Measurements from ENCODE around the gene MVK. TPM values are rescaled to one million over a fixed set of nuclear protein-coding genes. Genes with fewer than 3 reads are reported as not detected.

MVK gene
- total RNA-seq, 1 donor from 2014 or later, result 12.4 TPM

DNA sequence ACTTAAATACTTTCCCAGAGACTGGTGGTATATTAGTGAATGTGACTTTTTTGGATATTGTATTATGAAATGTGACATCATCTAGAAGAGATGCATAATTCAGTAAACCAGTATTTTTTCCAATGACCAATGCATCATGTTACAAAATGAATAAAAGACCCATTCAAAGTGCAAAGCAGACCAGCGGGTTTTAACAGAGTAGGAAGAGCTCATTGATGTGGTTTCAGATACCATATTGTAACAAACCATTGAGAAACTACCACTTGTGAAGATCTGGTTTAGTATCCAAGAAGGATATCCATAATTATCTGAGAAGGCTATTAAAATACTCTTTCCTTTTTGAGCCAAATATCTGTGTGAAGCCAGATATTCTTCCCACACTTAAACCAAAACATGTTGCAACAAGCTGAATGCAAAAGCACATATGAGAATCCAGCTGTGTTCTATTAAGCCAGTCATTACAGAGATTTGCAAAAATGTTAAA is 47.7 kb downstream of the MVK start:
- H3K36me3 Mint-ChIP-seq (ENCODE audit: low read depth, unreplicated experiment), result no peaks in the 10 kb centered on the region
- H3K27me3 Mint-ChIP-seq (ENCODE audit: low read depth, unreplicated experiment), result peaks cover 23% of the 10 kb centered on the region
- Histone ChIP-seq H3K4me1 (ENCODE audit: insufficient read depth, low read length) (no peaks in the 10 kb centered on the region), H4K20me1 (ENCODE audit: insufficient read depth, low read length) (no peaks in the 10 kb centered on the region), H3K27ac (ENCODE audit: low read depth, low read length) (no peak overlapping the region), H3K36me3 (ENCODE audit: insufficient read depth, low read length) (no peaks in the 10 kb centered on the region), H2AFZ (ENCODE audit: low read depth, low read length) (no peak overlapping the region), H3K9ac (ENCODE audit: low read length) (no peak overlapping the region), H3K9me3 (ENCODE audit: insufficient read depth, low read depth, low read length) (no peaks in the 10 kb centered on the region), H3K4me2 (ENCODE audit: low read length) (no peak overlapping the region), H3K79me2 (ENCODE audit: insufficient read depth, low read length) (no peaks in the 10 kb centered on the region), H3K4me3 (ENCODE audit: insufficient read depth, low read depth, low read length) (no peak overlapping the region), H3K27me3 (ENCODE audit: insufficient read depth, low read length) (peaks cover 42% of the 10 kb centered on the region)
- TF ChIP-seq EZH2 (IDR thresholded peaks at IDR 0.05; ENCODE audit: insufficient read depth, low read length), result no peak
- TF ChIP-seq, protein P1, sequence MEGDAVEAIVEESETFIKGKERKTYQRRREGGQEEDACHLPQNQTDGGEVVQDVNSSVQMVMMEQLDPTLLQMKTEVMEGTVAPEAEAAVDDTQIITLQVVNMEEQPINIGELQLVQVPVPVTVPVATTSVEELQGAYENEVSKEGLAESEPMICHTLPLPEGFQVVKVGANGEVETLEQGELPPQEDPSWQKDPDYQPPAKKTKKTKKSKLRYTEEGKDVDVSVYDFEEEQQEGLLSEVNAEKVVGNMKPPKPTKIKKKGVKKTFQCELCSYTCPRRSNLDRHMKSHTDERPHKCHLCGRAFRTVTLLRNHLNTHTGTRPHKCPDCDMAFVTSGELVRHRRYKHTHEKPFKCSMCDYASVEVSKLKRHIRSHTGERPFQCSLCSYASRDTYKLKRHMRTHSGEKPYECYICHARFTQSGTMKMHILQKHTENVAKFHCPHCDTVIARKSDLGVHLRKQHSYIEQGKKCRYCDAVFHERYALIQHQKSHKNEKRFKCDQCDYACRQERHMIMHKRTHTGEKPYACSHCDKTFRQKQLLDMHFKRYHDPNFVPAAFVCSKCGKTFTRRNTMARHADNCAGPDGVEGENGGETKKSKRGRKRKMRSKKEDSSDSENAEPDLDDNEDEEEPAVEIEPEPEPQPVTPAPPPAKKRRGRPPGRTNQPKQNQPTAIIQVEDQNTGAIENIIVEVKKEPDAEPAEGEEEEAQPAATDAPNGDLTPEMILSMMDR (IDR thresholded peaks at IDR 0.05; ENCODE audit: insufficient read depth, low read depth, low read length), result no peak
- H3K27ac Mint-ChIP-seq (ENCODE audit: unreplicated experiment), result no peak overlapping the region
- H3K4me1 Mint-ChIP-seq (ENCODE audit: low read depth, unreplicated experiment), result peaks cover 1% of the 10 kb centered on the region
- H3K9me3 Mint-ChIP-seq (ENCODE audit: unreplicated experiment), result no peaks in the 10 kb centered on the region
- H3K4me3 Mint-ChIP-seq (ENCODE audit: unreplicated experiment), result no peak overlapping the region
- no peak for FAIRE-seq
- no peak for DNase-seq (ENCODE audit: low read depth)

DNA sequence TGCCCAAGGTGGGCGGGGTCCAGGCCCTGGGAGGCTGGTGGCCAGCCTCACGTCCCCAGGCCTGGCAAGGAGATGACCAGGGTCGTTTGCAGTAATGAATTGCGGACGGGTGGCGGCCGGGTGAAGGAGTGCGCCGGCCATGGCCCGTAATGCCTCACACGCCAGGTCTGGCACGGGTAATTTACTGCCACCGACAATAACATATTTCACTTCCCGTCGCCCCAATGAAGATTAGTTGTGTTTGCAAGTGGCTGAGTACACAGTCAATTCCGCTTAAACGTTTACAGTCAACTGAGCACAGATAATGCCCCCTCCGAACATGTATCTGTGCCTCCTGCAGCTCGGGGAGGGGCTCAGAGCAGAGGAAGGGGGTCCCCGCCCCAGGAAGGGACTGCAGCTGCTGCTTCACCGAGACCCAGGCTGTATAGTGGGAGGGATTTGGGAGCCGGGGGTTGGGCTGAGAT is 48.3 kb downstream of the MVK start:
- Histone ChIP-seq H3K27me3 (ENCODE audit: insufficient read depth, low read length) (peaks cover 35% of the 10 kb centered on the region), H3K4me2 (ENCODE audit: low read length) (no peak overlapping the region), H3K4me1 (ENCODE audit: insufficient read depth, low read length) (no peaks in the 10 kb centered on the region), H4K20me1 (ENCODE audit: insufficient read depth, low read length) (no peaks in the 10 kb centered on the region), H3K27ac (ENCODE audit: low read depth, low read length) (no peak overlapping the region), H3K4me3 (ENCODE audit: insufficient read depth, low read depth, low read length) (no peak overlapping the region), H2AFZ (ENCODE audit: low read depth, low read length) (no peak overlapping the region), H3K9ac (ENCODE audit: low read length) (no peak overlapping the region), H3K36me3 (ENCODE audit: insufficient read depth, low read length) (no peaks in the 10 kb centered on the region), H3K9me3 (ENCODE audit: insufficient read depth, low read depth, low read length) (no peaks in the 10 kb centered on the region), H3K79me2 (ENCODE audit: insufficient read depth, low read length) (no peaks in the 10 kb centered on the region)
- Mint-ChIP-seq H3K4me3 (ENCODE audit: unreplicated experiment) (no peak overlapping the region), H3K27ac (ENCODE audit: unreplicated experiment) (no peak overlapping the region), H3K36me3 (ENCODE audit: low read depth, unreplicated experiment) (no peaks in the 10 kb centered on the region), H3K9me3 (ENCODE audit: unreplicated experiment) (no peaks in the 10 kb centered on the region), H3K27me3 (ENCODE audit: low read depth, unreplicated experiment) (peaks cover 16% of the 10 kb centered on the region), H3K4me1 (ENCODE audit: low read depth, unreplicated experiment) (peaks cover 1% of the 10 kb centered on the region)
- FAIRE-seq (no peak), DNase-seq (ENCODE audit: low read depth) (no peak)
- TF ChIP-seq, protein P1 (IDR thresholded peaks at IDR 0.05; ENCODE audit: insufficient read depth, low read depth, low read length), result no peak
- peak; percentile 46 for TF ChIP-seq EZH2 (IDR thresholded peaks at IDR 0.05; ENCODE audit: insufficient read depth, low read length)

DNA sequence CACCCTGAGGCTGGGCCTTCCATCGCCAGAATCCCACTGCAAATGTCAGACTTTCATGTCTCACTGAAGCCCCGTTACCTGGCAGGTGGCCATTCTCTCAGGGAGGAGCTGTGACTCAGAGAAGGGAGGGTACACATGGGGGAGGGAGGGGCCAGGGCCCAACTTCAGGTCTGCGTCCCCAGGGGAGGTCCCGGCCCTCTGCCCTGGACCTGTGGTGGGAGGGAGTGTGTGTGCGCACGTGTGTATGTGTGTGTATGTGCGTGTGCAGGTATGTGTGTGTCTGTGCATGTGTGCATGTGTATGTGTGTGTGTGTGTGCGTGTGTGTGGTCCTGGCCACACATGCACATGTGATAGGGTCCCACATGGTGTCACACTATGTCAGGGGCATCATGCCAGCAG is 50.9 kb downstream of the MVK start:
- Histone ChIP-seq H3K4me1 (ENCODE audit: insufficient read depth, low read length) (no peaks in the 10 kb centered on the region), H3K27ac (ENCODE audit: low read depth, low read length) (no peak overlapping the region), H3K9me3 (ENCODE audit: insufficient read depth, low read depth, low read length) (no peaks in the 10 kb centered on the region), H3K4me2 (ENCODE audit: low read length) (no peak overlapping the region), H4K20me1 (ENCODE audit: insufficient read depth, low read length) (no peaks in the 10 kb centered on the region), H3K4me3 (ENCODE audit: insufficient read depth, low read depth, low read length) (no peak overlapping the region), H3K36me3 (ENCODE audit: insufficient read depth, low read length) (no peaks in the 10 kb centered on the region), H3K79me2 (ENCODE audit: insufficient read depth, low read length) (no peaks in the 10 kb centered on the region), H2AFZ (ENCODE audit: low read depth, low read length) (no peak overlapping the region), H3K9ac (ENCODE audit: low read length) (no peak overlapping the region), H3K27me3 (ENCODE audit: insufficient read depth, low read length) (peaks cover 27% of the 10 kb centered on the region)
- peaks cover 1% of the 10 kb centered on the region for H3K4me1 Mint-ChIP-seq (ENCODE audit: low read depth, unreplicated experiment)
- H3K9me3 Mint-ChIP-seq (ENCODE audit: unreplicated experiment), result no peaks in the 10 kb centered on the region
- H3K4me3 Mint-ChIP-seq (ENCODE audit: unreplicated experiment), result no peak overlapping the region
- peaks cover 20% of the 10 kb centered on the region for H3K27me3 Mint-ChIP-seq (ENCODE audit: low read depth, unreplicated experiment)
- no peak overlapping the region for H3K27ac Mint-ChIP-seq (ENCODE audit: unreplicated experiment)
- H3K36me3 Mint-ChIP-seq (ENCODE audit: low read depth, unreplicated experiment), result no peaks in the 10 kb centered on the region
- no peak for FAIRE-seq
- TF ChIP-seq, protein P1 (IDR thresholded peaks at IDR 0.05; ENCODE audit: insufficient read depth, low read depth, low read length), result no peak
- TF ChIP-seq EZH2 (IDR thresholded peaks at IDR 0.05; ENCODE audit: insufficient read depth, low read length), result no peak
- no peak for DNase-seq (ENCODE audit: low read depth)

Measured in astrocyte (in vitro differentiated cells and primary cell).